Adrenal gland (tissue), 12 donors: Measurements from ENCODE around the gene HNRNPH3. TPM values are rescaled to one million over a fixed set of nuclear protein-coding genes. Genes with fewer than 3 reads are reported as not detected.

Experiments used
- DNase-seq, 7 donors: peaks; one replicate each; pipeline ENCODE4 v3.0.0-alpha.2; 2019 to 2020
- H3K27ac ChIP-seq, 5 donors: fragments of 200-600 bp; sonication (generic) in 4 of 5; 1 replicate in 3 of 5; 2 replicates in 2 of 5; pipeline versions ENCODE4 v1.5.1 to v1.8.0; 2016 to 2020; ENCODE audit warnings: mild to moderate bottlenecking in 1 of 5
- H3K27me3 ChIP-seq: fragments of 200-600 bp; 2 replicates; pipeline ENCODE4 v1.8.0; 2021
- H3K36me3 ChIP-seq, 2 donors: fragments of 200-600 bp; replicated peaks in 1 of 2; 1 replicate in 1 of 2; 2 replicates in 1 of 2; pipeline versions ENCODE4 v1.5.1 to v1.8.0; 2018 to 2022
- H3K4me1 ChIP-seq, 2 donors: fragments of 200-600 bp; replicated peaks in 1 of 2; 1 replicate in 1 of 2; 2 replicates in 1 of 2; pipeline versions ENCODE4 v1.5.1 to v1.8.0; 2018 to 2021
- H3K4me3 ChIP-seq, 4 donors: fragments of 200-600 bp; sonication (generic) in 3 of 4; one replicate each; pipeline ENCODE4 v1.5.1; 2016 to 2018
- H3K9me3 ChIP-seq, 3 donors: fragments of 200-600 bp; sonication (generic) in 1 of 3; replicated peaks in 1 of 3; 1 replicate in 2 of 3; 2 replicates in 1 of 3; pipeline versions ENCODE4 v1.5.1 to v1.8.0; 2016 to 2021
- POLR2A ChIP-seq, 2 donors: fragments of 450-650 bp; IDR thresholded peaks; one replicate each; pipeline ENCODE4 v1.6.1; 2017; ENCODE audit warnings: antibody characterized with exemption in 2 of 2, mild to moderate bottlenecking in 2 of 2, moderate library complexity in 1 of 2
- WGBS, 4 donors: extraction: QIAGEN DNeasy Blood & Tissue Kit in 2 of 4; methylation state at CpG; one replicate each; pipeline versions ENCODE4 v1.1.5 to v1.1.7; 2013 to 2017; 5-methylcytosine and 5-hydroxymethylcytosine counted together
- intact Hi-C, 2 donors: fragments of 100-400 bp; cut with DNase I; formaldehyde crosslinking; loops; one replicate each; pipeline versions ENCODE4 v1.14.1 to v1.15.0; 2022 to 2023
- polyA plus RNA-seq, 3 donors: library from polyadenylated mRNA; stranded (reverse); fragments of 200-250 nt in 2 of 3; fragments of 350-450 nt in 1 of 3; fragmentation: Illumina TruSeq in 1 of 3; extraction: RNeasy Lipid Tissue Mini Kit (QIAGEN cat#74804) in 1 of 3; gene quantifications; one replicate each; pipeline ENCODE4 v1.2.3, GENCODE V29; 2013 to 2014
- total RNA-seq, 9 donors: library from RNA; depleted of rRNA in 4 of 9; stranded (reverse); fragments of >200 nt in 4 of 9; fragments of 120-200 nt in 1 of 9; fragmentation: NEBNext Ultra II Directional in 1 of 9; extraction: Animal tissue kit (Norgen Biotek cat#: 25700) in 1 of 9; gene quantifications; one replicate each; pipeline versions ENCODE4 v1.1.0 to v1.2.4, GENCODE V29; 2013 to 2023
- TF ChIP-seq, protein P1 (sequence below), 6 experiments: fragments of 450-650 bp in 4 of 6; fragments of 200-600 bp in 2 of 6; sonication (generic) in 1 of 6; IDR thresholded peaks; 1 replicate in 5 of 6; 2 replicates in 1 of 6; pipeline versions ENCODE4 v1.5.1 to v1.8.0; 2016 to 2021; ENCODE audit warnings: antibody characterized with exemption in 6 of 6, mild to moderate bottlenecking in 2 of 6, moderate library complexity in 1 of 6
- donor health status: healthy with polysubstance abuse.
- donor health status: Bipolar disorder and iron deficiency.
- donor health status: DM: yes; HTN: yes; CAD: no.
- donor health status: DM: no; HTN: no; CAD: no.
- donor health status: DM: no; HTN: no; CAD: no.
- donor health status: DM: yes; HTN: yes; CAD: no.

HNRNPH3 gene
- total and polyA plus RNA-seq, 12 donors, result 12.9 to 291 (median 80.8) TPM

DNA sequence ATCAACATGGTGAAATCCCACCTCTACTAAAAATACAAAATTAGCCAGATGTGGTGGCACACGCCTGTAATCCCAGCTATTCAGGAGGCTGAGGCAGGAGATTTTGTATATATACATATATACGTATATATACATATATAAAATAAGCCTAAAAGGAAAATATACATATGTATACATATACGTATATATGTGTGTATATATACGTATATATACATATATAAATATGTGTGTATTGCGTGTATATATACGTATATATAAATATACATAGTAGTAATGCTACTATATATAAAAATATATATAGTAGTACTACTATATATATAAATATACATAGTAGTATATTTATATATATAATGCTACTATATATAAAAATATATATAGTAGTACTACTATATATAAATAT is 27.3 kb downstream of the HNRNPH3 start:
- Histone ChIP-seq H3K36me3 (peaks cover 0 to 41% of the 10 kb centered on the region in 2 donors), H3K4me3 (no peak overlapping the region), H3K9me3 (no peaks in the 10 kb centered on the region), H3K27ac (no peak overlapping the region), H3K4me1 (no peaks in the 10 kb centered on the region), H3K27me3 (no peaks in the 10 kb centered on the region)
- TF ChIP-seq, protein P1, sequence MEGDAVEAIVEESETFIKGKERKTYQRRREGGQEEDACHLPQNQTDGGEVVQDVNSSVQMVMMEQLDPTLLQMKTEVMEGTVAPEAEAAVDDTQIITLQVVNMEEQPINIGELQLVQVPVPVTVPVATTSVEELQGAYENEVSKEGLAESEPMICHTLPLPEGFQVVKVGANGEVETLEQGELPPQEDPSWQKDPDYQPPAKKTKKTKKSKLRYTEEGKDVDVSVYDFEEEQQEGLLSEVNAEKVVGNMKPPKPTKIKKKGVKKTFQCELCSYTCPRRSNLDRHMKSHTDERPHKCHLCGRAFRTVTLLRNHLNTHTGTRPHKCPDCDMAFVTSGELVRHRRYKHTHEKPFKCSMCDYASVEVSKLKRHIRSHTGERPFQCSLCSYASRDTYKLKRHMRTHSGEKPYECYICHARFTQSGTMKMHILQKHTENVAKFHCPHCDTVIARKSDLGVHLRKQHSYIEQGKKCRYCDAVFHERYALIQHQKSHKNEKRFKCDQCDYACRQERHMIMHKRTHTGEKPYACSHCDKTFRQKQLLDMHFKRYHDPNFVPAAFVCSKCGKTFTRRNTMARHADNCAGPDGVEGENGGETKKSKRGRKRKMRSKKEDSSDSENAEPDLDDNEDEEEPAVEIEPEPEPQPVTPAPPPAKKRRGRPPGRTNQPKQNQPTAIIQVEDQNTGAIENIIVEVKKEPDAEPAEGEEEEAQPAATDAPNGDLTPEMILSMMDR (IDR thresholded peaks at IDR 0.05), result no peak
- no peak for TF ChIP-seq POLR2A (IDR thresholded peaks at IDR 0.05)
- intact Hi-C loops, result no loop called here
- no peak for DNase-seq
- WGBS, 4 donors, result 79 to 96% (median 94%) methylated on average over 6 of the region's 6 CpGs

- peaks cover 0 to 31% of the 10 kb centered on the region in 2 donors for H3K36me3 ChIP-seq
- whole genome bisulfite sequencing, 4 donors, result 71 to 84% (median 75%) methylated on average over 3 of the region's 3 CpGs
- no peak overlapping the region for H3K4me3 ChIP-seq
- TF ChIP-seq POLR2A (IDR thresholded peaks at IDR 0.05), result no peak
- no peaks in the 10 kb centered on the region for H3K9me3 ChIP-seq
- H3K4me1 ChIP-seq, result no peaks in the 10 kb centered on the region
- intact Hi-C loops, result loop anchor here in 1 of 2 donors (10.0 kb wide), 1 partner anchor 378 kb away; no protein-coding TSS in a partner anchor
- no peak overlapping the region for H3K27ac ChIP-seq
- no peak for DNase-seq
- no peaks in the 10 kb centered on the region for H3K27me3 ChIP-seq
Observed at GRCh38 chr10:68362590-68362989, 30.7 kb downstream of the HNRNPH3 start.

DNA sequence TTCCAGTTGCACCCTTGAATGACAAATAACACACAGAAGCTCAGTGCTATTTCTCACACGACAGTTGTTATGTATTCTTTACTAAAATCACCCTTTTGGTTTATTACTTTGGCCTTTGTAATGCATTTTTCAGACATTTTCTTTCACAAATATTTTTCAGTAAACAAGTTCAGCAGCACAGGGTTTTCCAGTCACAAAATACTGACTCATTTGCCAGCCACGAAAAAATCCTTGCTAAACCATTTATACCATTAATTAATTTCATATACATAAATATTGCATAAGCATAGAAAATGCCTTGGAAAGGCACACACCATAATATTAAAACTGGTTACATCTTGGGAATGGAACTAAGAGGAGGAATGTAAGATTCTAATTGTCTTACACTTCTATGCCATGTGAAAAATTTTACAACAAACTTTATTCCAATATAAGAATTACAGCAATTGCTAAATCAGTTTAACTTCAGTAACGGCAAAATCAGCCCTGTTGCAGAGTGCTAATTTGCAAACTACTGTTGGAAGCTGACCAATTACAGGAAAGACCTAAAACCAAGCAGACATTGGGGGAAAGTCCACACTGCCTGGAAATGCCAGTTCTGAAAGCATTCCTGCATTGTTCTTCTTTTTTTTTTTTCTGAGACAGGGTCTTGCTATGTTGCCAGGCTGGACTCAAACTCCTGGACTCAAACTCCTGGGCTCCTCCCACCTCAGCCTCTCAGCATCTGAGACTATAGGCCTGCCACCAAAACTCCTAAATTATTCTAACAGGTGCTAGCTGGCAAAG is 32.4 kb downstream of the HNRNPH3 start:
- H3K9me3 ChIP-seq, result no peaks in the 10 kb centered on the region
- H3K4me1 ChIP-seq, result no peaks in the 10 kb centered on the region
- no peak overlapping the region for H3K4me3 ChIP-seq
- peaks cover 0 to 31% of the 10 kb centered on the region in 2 donors for H3K36me3 ChIP-seq
- 80 to 87% (median 84%) methylated on average over 3 of the region's 3 CpGs for WGBS, 4 donors
- no peak for DNase-seq
- H3K27ac ChIP-seq, result no peak overlapping the region
- TF ChIP-seq, protein P1 (IDR thresholded peaks at IDR 0.05), result no peak
- no peak for TF ChIP-seq POLR2A (IDR thresholded peaks at IDR 0.05)
- intact Hi-C loops, result loop anchor here in 1 of 2 donors (10.0 kb wide), 1 partner anchor 379 kb away; no protein-coding TSS in a partner anchor
- H3K27me3 ChIP-seq, result no peaks in the 10 kb centered on the region

GRCh38 chr10:68365611-68366010 is 33.7 kb downstream of the HNRNPH3 start:
- intact Hi-C loops, result loop anchor here in 1 of 2 donors (10.0 kb wide), 1 partner anchor 381 kb away; no protein-coding TSS in a partner anchor
- WGBS, 4 donors, result 84 to 91% (median 86%) methylated on average over 2 of the region's 2 CpGs
- Histone ChIP-seq H3K4me1 (no peaks in the 10 kb centered on the region), H3K27ac (no peak overlapping the region), H3K36me3 (peaks cover 0 to 31% of the 10 kb centered on the region in 2 donors), H3K9me3 (no peaks in the 10 kb centered on the region), H3K4me3 (no peak overlapping the region), H3K27me3 (no peaks in the 10 kb centered on the region)
- DNase-seq, result no peak
- TF ChIP-seq, protein P1 (IDR thresholded peaks at IDR 0.05), result no peak
- no peak for TF ChIP-seq POLR2A (IDR thresholded peaks at IDR 0.05)
